ENCODE results near the gene CCDC91. TPM values are rescaled to one million over a fixed set of nuclear protein-coding genes. Genes with fewer than 3 reads are reported as not detected.

The CCDC91 gene
- total RNA-seq, 4 donors from 2014 or later: 7.2 to 37.6 (median 22.7) TPM

GRCh38 chr12:28388879-28389278 lies 198.6 kb downstream of the CCDC91 start:
- Histone ChIP-seq H3K4me3 (no peak overlapping the region), H3K4me1 (no peaks in the 10 kb centered on the region), H3K9me3 (no peaks in the 10 kb centered on the region), H3K36me3 (no peaks in the 10 kb centered on the region), H3K27ac (no peak overlapping the region), H3K27me3 (no peaks in the 10 kb centered on the region)
- intact Hi-C loops (cut with DNase I): no loop called here
- 72 to 75% methylated on average over 4 of the region's 4 CpGs for WGBS, 2 donors
- TF ChIP-seq POLR2A (IDR thresholded peaks at IDR 0.05): no peak
- TF ChIP-seq CTCF (IDR thresholded peaks at IDR 0.05): no peak
- DNase-seq: no peak

DNA sequence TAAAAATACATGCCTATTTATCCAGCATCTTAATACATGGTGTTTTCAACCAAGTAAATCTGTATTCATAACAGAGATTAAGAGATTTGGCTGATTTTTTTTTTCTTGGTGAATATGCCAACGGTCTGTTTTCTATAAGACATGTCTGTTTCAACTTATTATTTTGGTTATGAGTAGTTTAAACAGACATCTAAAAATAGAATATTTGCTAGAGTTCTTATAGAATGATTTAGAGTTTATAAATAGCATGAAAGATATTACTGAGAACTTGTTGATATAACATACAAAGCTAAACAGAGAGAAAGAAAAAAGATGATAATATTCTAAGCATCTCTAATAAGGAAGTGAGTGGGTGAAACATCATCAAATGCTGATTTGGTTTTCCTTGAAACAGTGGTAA lies 199.9 kb downstream of the CCDC91 start:
- WGBS, 2 donors: 34 to 50% methylated on average over 1 of the region's 1 CpG
- intact Hi-C loops (cut with DNase I): no loop called here
- TF ChIP-seq CTCF (IDR thresholded peaks at IDR 0.05): no peak
- no peak for TF ChIP-seq POLR2A (IDR thresholded peaks at IDR 0.05)
- H3K4me1 ChIP-seq: no peaks in the 10 kb centered on the region
- H3K27ac ChIP-seq: peak overlapping the region in 1 of 4 donors; percentile 15
- DNase-seq: no peak
- no peaks in the 10 kb centered on the region for H3K9me3 ChIP-seq
- H3K36me3 ChIP-seq: peaks cover 0 to 2% (median 0%) of the 10 kb centered on the region in 3 donors
- H3K27me3 ChIP-seq: no peaks in the 10 kb centered on the region
- H3K4me3 ChIP-seq: no peak overlapping the region

DNA sequence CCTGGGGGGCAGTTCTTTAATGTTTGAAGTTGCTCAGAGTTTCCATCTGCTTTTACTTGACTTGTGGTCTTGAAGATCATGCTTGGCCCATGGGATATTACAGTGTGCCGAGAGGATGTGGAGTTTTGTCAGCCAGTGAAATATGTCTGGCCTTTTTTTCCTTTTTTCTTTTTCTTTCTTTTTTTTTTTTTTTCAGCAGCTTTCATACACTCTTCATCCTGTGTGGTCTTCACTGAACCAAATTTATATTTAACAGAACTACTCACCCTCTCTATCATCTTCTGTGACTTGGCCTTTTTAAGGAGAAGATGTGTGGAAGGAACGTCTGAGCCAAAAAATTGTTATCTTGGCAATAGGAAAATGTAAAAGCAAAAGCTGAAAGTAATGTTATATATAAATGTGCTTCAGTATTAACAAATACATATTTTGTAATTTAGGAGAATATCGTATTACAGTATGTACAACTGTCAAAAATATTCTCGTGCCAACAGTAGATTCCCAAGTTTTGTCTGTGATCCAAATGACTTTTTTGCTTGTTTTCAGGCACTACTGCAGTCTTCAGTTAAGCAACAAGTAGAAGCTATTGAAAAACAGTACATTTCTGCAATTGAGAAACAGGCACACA lies 200.6 kb downstream of the CCDC91 start:
- H3K36me3 ChIP-seq: peaks cover 0 to 7% (median 0%) of the 10 kb centered on the region in 3 donors
- H3K4me3 ChIP-seq: no peak overlapping the region
- DNase-seq: no peak
- TF ChIP-seq CTCF (IDR thresholded peaks at IDR 0.05): no peak
- TF ChIP-seq POLR2A (IDR thresholded peaks at IDR 0.05): no peak
- peak overlapping the region in 1 of 4 donors; percentile 15 for H3K27ac ChIP-seq
- no peaks in the 10 kb centered on the region for H3K27me3 ChIP-seq
- no peaks in the 10 kb centered on the region for H3K4me1 ChIP-seq
- intact Hi-C loops (cut with DNase I): no loop called here
- 58 to 67% methylated on average over 4 of the region's 4 CpGs for WGBS, 2 donors
- H3K9me3 ChIP-seq: no peaks in the 10 kb centered on the region

DNA sequence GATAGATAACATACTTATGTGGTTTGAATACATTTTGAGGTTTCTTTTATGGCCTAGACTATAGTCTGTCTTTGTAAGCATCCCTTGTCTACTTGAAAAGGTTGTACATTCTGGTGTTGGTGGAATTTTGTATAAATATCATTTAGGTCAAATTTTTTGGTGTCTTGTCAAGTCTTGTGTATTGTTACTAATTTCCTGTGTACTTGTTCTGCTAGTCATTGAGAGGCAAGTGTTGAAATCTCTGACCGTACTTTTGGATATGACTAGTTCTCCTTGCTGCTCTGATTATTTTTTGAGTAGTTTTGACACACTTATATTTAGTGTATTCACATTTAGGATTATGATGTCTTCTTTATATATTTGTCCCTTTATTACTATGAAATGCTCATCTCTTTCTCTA lies 219.6 kb downstream of the CCDC91 start:
- no peaks in the 10 kb centered on the region for H3K9me3 ChIP-seq
- peaks cover 0 to 18% (median 0%) of the 10 kb centered on the region in 3 donors for H3K36me3 ChIP-seq
- intact Hi-C loops (cut with DNase I): no loop called here
- no peaks in the 10 kb centered on the region for H3K4me1 ChIP-seq
- H3K4me3 ChIP-seq: no peak overlapping the region
- DNase-seq: no peak
- 53 to 68% methylated on average over 1 of the region's 1 CpG for WGBS, 2 donors
- no peak overlapping the region for H3K27ac ChIP-seq
- H3K27me3 ChIP-seq: no peaks in the 10 kb centered on the region
- TF ChIP-seq CTCF (IDR thresholded peaks at IDR 0.05) (no peak), POLR2A (IDR thresholded peaks at IDR 0.05) (no peak)

DNA sequence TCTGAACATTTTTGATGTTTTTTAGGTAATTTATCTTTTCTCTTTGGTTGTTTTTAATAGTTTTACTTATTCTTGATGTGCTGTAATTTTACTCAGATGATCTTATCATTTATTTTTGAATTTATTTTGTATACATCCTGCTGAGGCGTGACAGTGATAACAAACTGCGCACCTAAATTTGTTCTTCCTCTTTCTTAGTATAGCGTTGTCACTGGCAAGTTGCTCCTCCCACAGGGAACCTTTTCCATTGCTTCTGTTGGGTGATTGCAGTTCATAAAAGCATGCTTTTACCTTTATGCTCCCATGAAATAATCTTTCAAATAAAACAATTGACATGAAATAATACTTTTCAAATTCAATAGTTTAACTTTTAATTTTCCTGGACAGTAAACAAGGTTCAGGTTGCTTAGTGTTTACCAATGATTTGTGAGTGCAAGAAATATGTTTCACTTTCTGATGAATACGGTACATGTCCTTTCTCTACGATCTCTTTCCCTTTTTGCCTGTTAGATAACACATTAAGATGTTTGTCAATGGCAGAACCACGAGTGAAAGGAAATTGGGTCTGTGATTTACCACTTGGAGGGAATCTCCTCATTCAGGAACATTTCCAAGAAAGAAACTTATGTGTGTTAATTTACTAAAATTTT lies 223.3 kb downstream of the CCDC91 start:
- H3K27ac ChIP-seq: no peak overlapping the region
- no peaks in the 10 kb centered on the region for H3K27me3 ChIP-seq
- H3K4me1 ChIP-seq: no peaks in the 10 kb centered on the region
- no peak overlapping the region for H3K4me3 ChIP-seq
- WGBS, 2 donors: 74 to 91% methylated on average over 6 of the region's 6 CpGs
- DNase-seq: no peak
- peaks cover 0 to 14% (median 0%) of the 10 kb centered on the region in 3 donors for H3K36me3 ChIP-seq
- intact Hi-C loops (cut with DNase I): no loop called here
- no peaks in the 10 kb centered on the region for H3K9me3 ChIP-seq
- TF ChIP-seq CTCF (IDR thresholded peaks at IDR 0.05) (no peak), POLR2A (IDR thresholded peaks at IDR 0.05) (no peak)
